ENCODE measurements around the gene RNU6-7. TPM values are rescaled to one million over a fixed set of nuclear protein-coding genes. Genes with fewer than 3 reads are reported as not detected.

Gene RNU6-7
- total RNA-seq, 1 experiment from 2014 or later, result not detected

DNA sequence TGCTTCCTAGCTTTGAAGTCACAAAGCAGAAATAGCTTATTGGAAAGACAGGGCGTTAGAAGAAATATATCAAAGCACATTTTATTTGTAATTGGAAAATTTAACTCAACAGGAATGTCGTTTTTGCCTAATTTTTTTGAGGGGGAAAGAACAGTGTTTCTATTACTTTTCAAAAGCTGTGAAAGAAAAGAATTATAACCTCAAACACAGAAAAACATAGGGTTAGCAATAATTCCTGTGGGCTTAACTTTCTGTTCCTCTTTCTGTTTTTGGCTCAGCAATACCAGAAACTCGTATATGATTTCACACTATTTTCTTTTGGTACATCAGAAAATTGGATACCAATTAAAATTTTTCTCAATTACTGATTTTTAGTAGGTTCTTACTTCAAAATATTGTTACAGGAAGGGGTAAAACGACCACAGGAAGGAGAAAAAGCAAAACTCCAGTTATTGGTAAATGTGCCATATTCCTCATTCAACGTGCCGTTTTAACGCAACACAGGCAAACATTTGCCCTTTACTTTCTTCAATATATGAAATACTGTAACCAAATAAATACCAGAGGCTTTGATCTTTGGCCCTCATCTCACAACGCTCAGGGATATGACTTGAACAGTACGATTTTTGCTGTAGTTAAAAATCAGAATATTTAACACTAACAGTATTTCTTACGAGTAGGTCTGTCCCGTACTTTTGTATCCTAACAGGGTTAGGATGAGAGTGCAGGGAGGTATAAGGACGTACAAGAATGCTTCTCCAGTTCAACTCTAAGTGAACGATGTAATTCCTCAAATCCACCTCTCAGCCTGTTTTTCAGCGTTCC is 1.3 kb upstream of the RNU6-7 start:
- intact Hi-C loops (cut with micrococcal nuclease; ENCODE audit: unreplicated experiment), result no loop called here
- peak overlapping the region; percentile 99 for H2AFZ ChIP-seq
- peak overlapping the region; percentile 60; the same call in 1 of the 2 replicates for H3K27ac ChIP-seq
- no peaks in the 10 kb centered on the region for H3K9me3 ChIP-seq (ENCODE audit: insufficient read depth, low read depth)
- TF ChIP-seq EZH2 (IDR thresholded peaks at IDR 0.05; ENCODE audit: low read depth), result no peak
- TF ChIP-seq, protein P1, sequence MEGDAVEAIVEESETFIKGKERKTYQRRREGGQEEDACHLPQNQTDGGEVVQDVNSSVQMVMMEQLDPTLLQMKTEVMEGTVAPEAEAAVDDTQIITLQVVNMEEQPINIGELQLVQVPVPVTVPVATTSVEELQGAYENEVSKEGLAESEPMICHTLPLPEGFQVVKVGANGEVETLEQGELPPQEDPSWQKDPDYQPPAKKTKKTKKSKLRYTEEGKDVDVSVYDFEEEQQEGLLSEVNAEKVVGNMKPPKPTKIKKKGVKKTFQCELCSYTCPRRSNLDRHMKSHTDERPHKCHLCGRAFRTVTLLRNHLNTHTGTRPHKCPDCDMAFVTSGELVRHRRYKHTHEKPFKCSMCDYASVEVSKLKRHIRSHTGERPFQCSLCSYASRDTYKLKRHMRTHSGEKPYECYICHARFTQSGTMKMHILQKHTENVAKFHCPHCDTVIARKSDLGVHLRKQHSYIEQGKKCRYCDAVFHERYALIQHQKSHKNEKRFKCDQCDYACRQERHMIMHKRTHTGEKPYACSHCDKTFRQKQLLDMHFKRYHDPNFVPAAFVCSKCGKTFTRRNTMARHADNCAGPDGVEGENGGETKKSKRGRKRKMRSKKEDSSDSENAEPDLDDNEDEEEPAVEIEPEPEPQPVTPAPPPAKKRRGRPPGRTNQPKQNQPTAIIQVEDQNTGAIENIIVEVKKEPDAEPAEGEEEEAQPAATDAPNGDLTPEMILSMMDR (conservative IDR thresholded peaks at IDR 0.05), result no peak
- H3K4me1 ChIP-seq (replicated peaks; ENCODE audit: insufficient read depth), result peaks cover 13% of the 10 kb centered on the region; the same call in 1 of the 2 replicates
- H3K9me2 ChIP-seq (ENCODE audit: insufficient read depth), result no peaks in the 10 kb centered on the region
- DNase-seq, result peak in 1 of 2 experiments; percentile 78
- no peaks in the 10 kb centered on the region for H3K36me3 ChIP-seq (ENCODE audit: low read depth)
- no peaks in the 10 kb centered on the region for H3K27me3 ChIP-seq (ENCODE audit: insufficient read depth, low read depth)
- H3K4me3 ChIP-seq, result peak overlapping the region; percentile 88
- ChIA-PET CTCF (no interaction called here), POLR2A (ENCODE audit: unreplicated experiment) (no interaction called here)
- BruUV-seq (replicated peaks), result no TSS peak
- no peaks in the 10 kb centered on the region for H4K20me1 ChIP-seq (ENCODE audit: insufficient read depth)
- peak overlapping the region; percentile 87 for H3K4me2 ChIP-seq
- H3F3A ChIP-seq (ENCODE audit: insufficient read depth, low read depth), result peaks cover 14% of the 10 kb centered on the region; the same call in 1 of the 2 replicates
- H3K79me2 ChIP-seq (ENCODE audit: low read depth), result no peaks in the 10 kb centered on the region

DNA sequence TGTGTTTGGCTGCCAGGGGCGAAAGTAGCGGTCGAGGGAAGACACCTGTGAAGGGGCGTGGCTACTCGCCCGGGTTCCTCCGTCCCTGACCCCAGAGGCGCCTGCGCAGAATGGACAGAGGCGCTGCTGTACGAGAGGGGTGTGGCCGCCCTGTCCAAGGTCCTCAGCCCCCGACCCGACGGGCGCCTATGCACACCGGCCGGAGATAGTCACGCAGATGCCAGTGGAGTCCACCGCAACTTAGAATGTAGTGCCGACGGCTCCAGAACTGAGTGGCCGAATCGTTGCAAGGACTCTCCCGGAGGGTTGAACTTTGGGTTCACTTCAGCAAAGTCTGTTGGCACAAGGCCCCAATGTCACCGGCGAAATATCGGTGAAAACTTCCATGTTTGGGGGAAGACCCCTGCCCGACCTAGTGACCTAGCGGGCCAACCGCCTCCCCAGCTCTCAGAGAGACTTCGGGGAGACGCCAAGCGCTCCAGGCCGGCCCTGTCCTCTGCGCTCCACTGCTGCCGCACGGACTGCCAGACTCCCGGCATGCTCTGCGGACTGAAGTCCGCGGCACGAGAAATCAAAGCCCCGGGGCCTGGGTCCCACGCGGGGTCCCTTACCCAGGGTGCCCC is 541 bp upstream of the RNU6-7 start:
- Histone ChIP-seq H3K4me3 (peak overlapping the region; percentile 88), H2AFZ (peak overlapping the region; percentile 99), H3K4me1 (replicated peaks; ENCODE audit: insufficient read depth) (peaks cover 13% of the 10 kb centered on the region; the same call in 1 of the 2 replicates), H3K9me2 (ENCODE audit: insufficient read depth) (no peaks in the 10 kb centered on the region), H3K27ac (peak overlapping the region; percentile 60), H3K36me3 (ENCODE audit: low read depth) (no peaks in the 10 kb centered on the region), H3K79me2 (ENCODE audit: low read depth) (no peaks in the 10 kb centered on the region), H3K27me3 (ENCODE audit: insufficient read depth, low read depth) (no peaks in the 10 kb centered on the region), H4K20me1 (ENCODE audit: insufficient read depth) (no peaks in the 10 kb centered on the region), H3K4me2 (peak overlapping the region; percentile 87), H3F3A (ENCODE audit: insufficient read depth, low read depth) (peaks cover 14% of the 10 kb centered on the region; the same call in 1 of the 2 replicates), H3K9me3 (ENCODE audit: insufficient read depth, low read depth) (no peaks in the 10 kb centered on the region)
- intact Hi-C loops (cut with micrococcal nuclease; ENCODE audit: unreplicated experiment), result no loop called here
- ChIA-PET POLR2A (ENCODE audit: unreplicated experiment) (no interaction called here), CTCF (no interaction called here)
- BruUV-seq (replicated peaks), result no TSS peak
- TF ChIP-seq, protein P1 (conservative IDR thresholded peaks at IDR 0.05), result no peak
- no peak for TF ChIP-seq EZH2 (IDR thresholded peaks at IDR 0.05; ENCODE audit: low read depth)
- DNase-seq, result peak in 1 of 2 experiments; percentile 88

DNA sequence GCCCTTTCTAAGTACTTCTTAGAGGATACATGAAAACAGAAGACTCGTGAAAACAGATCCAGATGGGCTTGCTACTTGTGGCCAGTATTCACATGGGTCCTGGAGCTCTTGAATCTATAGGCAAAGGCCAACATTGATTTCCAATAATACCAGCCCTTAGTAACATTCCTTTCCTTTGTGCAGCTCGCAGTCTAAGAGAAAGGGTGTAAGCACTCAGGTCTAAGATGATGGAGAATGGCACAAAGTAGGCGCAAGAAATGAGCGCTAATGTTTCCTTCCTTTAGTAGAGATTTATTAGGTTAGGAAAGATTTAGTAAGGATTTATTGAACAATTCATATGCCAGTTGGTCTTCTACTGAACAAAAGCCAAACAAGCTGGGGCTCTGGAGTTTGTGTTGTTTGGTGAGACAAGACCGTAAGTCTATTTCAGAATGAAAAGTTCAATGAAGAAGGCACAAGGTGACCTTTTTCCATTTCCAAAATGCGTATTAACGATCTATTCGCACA is 699 bp downstream of the RNU6-7 start:
- H4K20me1 ChIP-seq (ENCODE audit: insufficient read depth), result no peaks in the 10 kb centered on the region
- peaks cover 14% of the 10 kb centered on the region; the same call in 1 of the 2 replicates for H3F3A ChIP-seq (ENCODE audit: insufficient read depth, low read depth)
- H3K27me3 ChIP-seq (ENCODE audit: insufficient read depth, low read depth), result no peaks in the 10 kb centered on the region
- no peak for TF ChIP-seq EZH2 (IDR thresholded peaks at IDR 0.05; ENCODE audit: low read depth)
- TF ChIP-seq, protein P1 (conservative IDR thresholded peaks at IDR 0.05), result no peak
- ChIA-PET POLR2A (ENCODE audit: unreplicated experiment) (no interaction called here), CTCF (no interaction called here)
- peak overlapping the region; percentile 99; the same call in 1 of the 2 replicates for H2AFZ ChIP-seq
- no peak for DNase-seq
- intact Hi-C loops (cut with micrococcal nuclease; ENCODE audit: unreplicated experiment), result loop anchor here (2.0 kb wide), 1 partner anchor 130 kb away; no protein-coding TSS in a partner anchor
- H3K4me1 ChIP-seq (replicated peaks; ENCODE audit: insufficient read depth), result peaks cover 13% of the 10 kb centered on the region; the same call in 1 of the 2 replicates
- no peaks in the 10 kb centered on the region for H3K9me3 ChIP-seq (ENCODE audit: insufficient read depth, low read depth)
- peak overlapping the region; percentile 86 for H3K27ac ChIP-seq
- H3K4me3 ChIP-seq, result peak overlapping the region; percentile 88
- no peaks in the 10 kb centered on the region for H3K36me3 ChIP-seq (ENCODE audit: low read depth)
- H3K4me2 ChIP-seq, result peak overlapping the region; percentile 87
- no peaks in the 10 kb centered on the region for H3K9me2 ChIP-seq (ENCODE audit: insufficient read depth)
- BruUV-seq (replicated peaks), result no TSS peak
- no peaks in the 10 kb centered on the region for H3K79me2 ChIP-seq (ENCODE audit: low read depth)

Data from PC-9 (cell line).